Hindlimb muscle (tissue), 1 donor: ENCODE results near the gene EAF2. TPM values are rescaled to one million over a fixed set of nuclear protein-coding genes. Genes with fewer than 3 reads are reported as not detected.

Source experiments
- polyA plus RNA-seq: library from polyadenylated mRNA; unstranded; fragments of 120-200 nt; gene quantifications from one replicate; pipeline ENCODE4 v1.2.1, GENCODE V29; 2013; ENCODE audit not compliant: insufficient read length

Gene EAF2
- polyA plus RNA-seq, 1 donor: 8.4 TPM

Other genes starting within 250 kb of the EAF2 start
- 2.6 TPM for gene FBXO40, start 241.8 kb upstream of the EAF2 start, polyA plus RNA-seq
- 9.9 TPM for gene HCLS1, start 174.3 kb upstream of the EAF2 start, polyA plus RNA-seq
- gene GOLGB1, start 85.5 kb upstream of the EAF2 start, polyA plus RNA-seq: 43.1 TPM
- 20.5 TPM for gene IQCB1, start 149 bp upstream of the EAF2 start, polyA plus RNA-seq
- 61.8 TPM for gene SLC15A2, start 59.2 kb downstream of the EAF2 start, polyA plus RNA-seq
- 0.49 TPM for gene ILDR1, start 187.0 kb downstream of the EAF2 start, polyA plus RNA-seq
- gene CD86, start 220.2 kb downstream of the EAF2 start, polyA plus RNA-seq: 5.2 TPM